ENCODE data around the gene ZFAND4. TPM values are rescaled to one million over a fixed set of nuclear protein-coding genes. Genes with fewer than 3 reads are reported as not detected.

Gene ZFAND4
- total RNA-seq, 1 experiment from 2014 or later: 18.3 TPM

DNA sequence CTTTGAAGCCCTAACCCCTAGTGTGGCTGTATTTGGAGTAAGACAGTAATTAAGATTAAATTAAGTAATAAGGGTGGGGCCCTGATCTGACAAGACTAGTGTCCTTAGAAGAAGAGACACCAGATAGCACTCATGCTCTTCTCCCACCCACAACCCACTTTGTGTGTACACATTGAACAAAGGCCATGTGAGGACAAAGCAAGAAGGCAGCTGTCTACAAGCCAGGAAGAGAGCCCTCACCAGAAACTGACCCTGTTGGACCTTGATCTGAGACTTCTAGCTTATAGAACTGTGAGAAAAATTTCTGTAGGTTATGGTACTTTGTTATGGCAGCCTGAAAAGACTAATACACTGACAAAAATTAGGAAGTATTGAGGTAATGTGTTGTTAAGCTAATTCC lies 59.8 kb downstream of the ZFAND4 start:
- Mint-ChIP-seq H3K36me3 (peaks cover 20% of the 10 kb centered on the region), H3K27me3 (ENCODE audit: low read depth) (no peaks in the 10 kb centered on the region), H3K4me1 (peaks cover 1% of the 10 kb centered on the region; the same call in 1 of the 2 replicates), H3K4me3 (no peak overlapping the region), H3K27ac (no peak overlapping the region), H3K9me3 (no peaks in the 10 kb centered on the region)
- DNase-seq (ENCODE audit: low spot score) (no peak), ATAC-seq (no peak)
- TF ChIP-seq, protein P1, sequence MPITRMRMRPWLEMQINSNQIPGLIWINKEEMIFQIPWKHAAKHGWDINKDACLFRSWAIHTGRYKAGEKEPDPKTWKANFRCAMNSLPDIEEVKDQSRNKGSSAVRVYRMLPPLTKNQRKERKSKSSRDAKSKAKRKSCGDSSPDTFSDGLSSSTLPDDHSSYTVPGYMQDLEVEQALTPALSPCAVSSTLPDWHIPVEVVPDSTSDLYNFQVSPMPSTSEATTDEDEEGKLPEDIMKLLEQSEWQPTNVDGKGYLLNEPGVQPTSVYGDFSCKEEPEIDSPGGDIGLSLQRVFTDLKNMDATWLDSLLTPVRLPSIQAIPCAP (CRISPR knock-in tag; IDR thresholded peaks at IDR 0.05): no peak
- TF ChIP-seq FOXK1 (CRISPR knock-in tag; IDR thresholded peaks at IDR 0.05) (no peak), NR1H2 (CRISPR knock-in tag; IDR thresholded peaks at IDR 0.05) (no peak), ETV6 (CRISPR knock-in tag; IDR thresholded peaks at IDR 0.05) (no peak)
- ChIA-PET POLR2A (no interaction called here), CTCF (no interaction called here)

DNA sequence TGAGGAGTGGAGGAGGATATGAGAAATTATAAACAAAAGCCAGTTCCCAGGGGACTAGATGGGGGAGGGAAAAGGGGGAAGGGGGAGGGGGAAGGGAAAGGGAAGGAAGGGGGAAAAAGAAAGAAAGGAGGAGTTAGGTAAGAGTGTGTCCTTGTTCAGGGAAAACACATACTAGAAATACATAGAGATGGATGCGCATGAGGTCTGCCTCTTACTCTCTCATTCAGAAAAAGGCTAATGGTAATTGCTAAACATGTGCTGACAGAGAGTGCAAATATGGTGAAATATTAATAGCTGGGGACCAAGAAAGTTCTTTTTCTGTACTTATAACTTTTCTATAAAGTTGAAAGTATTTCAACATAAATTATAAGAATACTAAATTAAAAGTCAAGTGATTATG lies 64.5 kb downstream of the ZFAND4 start:
- CTCF ChIA-PET: no interaction called here
- TF ChIP-seq, protein P2, sequence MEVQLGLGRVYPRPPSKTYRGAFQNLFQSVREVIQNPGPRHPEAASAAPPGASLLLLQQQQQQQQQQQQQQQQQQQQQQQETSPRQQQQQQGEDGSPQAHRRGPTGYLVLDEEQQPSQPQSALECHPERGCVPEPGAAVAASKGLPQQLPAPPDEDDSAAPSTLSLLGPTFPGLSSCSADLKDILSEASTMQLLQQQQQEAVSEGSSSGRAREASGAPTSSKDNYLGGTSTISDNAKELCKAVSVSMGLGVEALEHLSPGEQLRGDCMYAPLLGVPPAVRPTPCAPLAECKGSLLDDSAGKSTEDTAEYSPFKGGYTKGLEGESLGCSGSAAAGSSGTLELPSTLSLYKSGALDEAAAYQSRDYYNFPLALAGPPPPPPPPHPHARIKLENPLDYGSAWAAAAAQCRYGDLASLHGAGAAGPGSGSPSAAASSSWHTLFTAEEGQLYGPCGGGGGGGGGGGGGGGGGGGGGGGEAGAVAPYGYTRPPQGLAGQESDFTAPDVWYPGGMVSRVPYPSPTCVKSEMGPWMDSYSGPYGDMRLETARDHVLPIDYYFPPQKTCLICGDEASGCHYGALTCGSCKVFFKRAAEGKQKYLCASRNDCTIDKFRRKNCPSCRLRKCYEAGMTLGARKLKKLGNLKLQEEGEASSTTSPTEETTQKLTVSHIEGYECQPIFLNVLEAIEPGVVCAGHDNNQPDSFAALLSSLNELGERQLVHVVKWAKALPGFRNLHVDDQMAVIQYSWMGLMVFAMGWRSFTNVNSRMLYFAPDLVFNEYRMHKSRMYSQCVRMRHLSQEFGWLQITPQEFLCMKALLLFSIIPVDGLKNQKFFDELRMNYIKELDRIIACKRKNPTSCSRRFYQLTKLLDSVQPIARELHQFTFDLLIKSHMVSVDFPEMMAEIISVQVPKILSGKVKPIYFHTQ (CRISPR knock-in tag; IDR thresholded peaks at IDR 0.05): no peak
- TF ChIP-seq, protein P3, sequence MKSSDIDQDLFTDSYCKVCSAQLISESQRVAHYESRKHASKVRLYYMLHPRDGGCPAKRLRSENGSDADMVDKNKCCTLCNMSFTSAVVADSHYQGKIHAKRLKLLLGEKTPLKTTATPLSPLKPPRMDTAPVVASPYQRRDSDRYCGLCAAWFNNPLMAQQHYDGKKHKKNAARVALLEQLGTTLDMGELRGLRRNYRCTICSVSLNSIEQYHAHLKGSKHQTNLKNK (CRISPR knock-in tag; IDR thresholded peaks at IDR 0.05): no peak
- TF ChIP-seq FOXJ3 (CRISPR knock-in tag; IDR thresholded peaks at IDR 0.05; ENCODE audit: borderline replicate concordance) (no peak), ZNF423 (CRISPR knock-in tag; IDR thresholded peaks at IDR 0.05) (no peak), HMGA2 (CRISPR knock-in tag; IDR thresholded peaks at IDR 0.05) (no peak), ZNF416 (CRISPR knock-in tag; IDR thresholded peaks at IDR 0.05) (no peak)
- TF ChIP-seq, protein P4, sequence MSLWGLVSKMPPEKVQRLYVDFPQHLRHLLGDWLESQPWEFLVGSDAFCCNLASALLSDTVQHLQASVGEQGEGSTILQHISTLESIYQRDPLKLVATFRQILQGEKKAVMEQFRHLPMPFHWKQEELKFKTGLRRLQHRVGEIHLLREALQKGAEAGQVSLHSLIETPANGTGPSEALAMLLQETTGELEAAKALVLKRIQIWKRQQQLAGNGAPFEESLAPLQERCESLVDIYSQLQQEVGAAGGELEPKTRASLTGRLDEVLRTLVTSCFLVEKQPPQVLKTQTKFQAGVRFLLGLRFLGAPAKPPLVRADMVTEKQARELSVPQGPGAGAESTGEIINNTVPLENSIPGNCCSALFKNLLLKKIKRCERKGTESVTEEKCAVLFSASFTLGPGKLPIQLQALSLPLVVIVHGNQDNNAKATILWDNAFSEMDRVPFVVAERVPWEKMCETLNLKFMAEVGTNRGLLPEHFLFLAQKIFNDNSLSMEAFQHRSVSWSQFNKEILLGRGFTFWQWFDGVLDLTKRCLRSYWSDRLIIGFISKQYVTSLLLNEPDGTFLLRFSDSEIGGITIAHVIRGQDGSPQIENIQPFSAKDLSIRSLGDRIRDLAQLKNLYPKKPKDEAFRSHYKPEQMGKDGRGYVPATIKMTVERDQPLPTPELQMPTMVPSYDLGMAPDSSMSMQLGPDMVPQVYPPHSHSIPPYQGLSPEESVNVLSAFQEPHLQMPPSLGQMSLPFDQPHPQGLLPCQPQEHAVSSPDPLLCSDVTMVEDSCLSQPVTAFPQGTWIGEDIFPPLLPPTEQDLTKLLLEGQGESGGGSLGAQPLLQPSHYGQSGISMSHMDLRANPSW (CRISPR knock-in tag; conservative IDR thresholded peaks at IDR 0.05; ENCODE audit: low read depth): no peak
- ATAC-seq: no peak
- H3K4me3 Mint-ChIP-seq: no peak overlapping the region
- peaks cover 7% of the 10 kb centered on the region for H3K4me1 Mint-ChIP-seq
- H3K27me3 Mint-ChIP-seq (ENCODE audit: low read depth): no peaks in the 10 kb centered on the region
- peaks cover 22% of the 10 kb centered on the region for H3K36me3 Mint-ChIP-seq
- no peak for DNase-seq (ENCODE audit: low spot score)
- H3K9me3 Mint-ChIP-seq: peaks cover 3% of the 10 kb centered on the region; the same call in 1 of the 2 replicates
- POLR2A ChIA-PET: no interaction called here
- no peak overlapping the region for H3K27ac Mint-ChIP-seq

DNA sequence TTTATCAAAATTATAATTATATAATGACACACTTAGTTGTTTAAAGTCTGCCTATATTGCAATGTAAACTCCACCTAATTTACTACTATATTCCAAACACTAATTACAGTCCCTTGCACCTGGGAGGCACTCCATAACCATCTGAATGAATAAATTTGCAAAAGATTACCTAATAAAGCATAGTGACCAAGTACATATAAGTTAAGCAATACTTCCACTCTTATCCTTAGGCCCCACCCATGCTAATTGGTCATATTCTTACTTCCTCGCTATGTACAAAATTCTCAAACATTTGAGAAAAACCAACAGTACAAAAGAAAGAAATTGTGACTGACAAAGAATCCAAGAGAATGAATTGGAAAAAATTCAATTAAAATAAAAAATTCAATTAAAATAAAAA lies 65.3 kb downstream of the ZFAND4 start:
- no peak for DNase-seq (ENCODE audit: low spot score)
- TF ChIP-seq RORB (CRISPR knock-in tag; IDR thresholded peaks at IDR 0.05) (no peak), CBFB (CRISPR knock-in tag; IDR thresholded peaks at IDR 0.05; ENCODE audit: low read depth) (no peak), NFYB (CRISPR knock-in tag; conservative IDR thresholded peaks at IDR 0.05; ENCODE audit: low read depth) (no peak)
- TF ChIP-seq, protein P5, sequence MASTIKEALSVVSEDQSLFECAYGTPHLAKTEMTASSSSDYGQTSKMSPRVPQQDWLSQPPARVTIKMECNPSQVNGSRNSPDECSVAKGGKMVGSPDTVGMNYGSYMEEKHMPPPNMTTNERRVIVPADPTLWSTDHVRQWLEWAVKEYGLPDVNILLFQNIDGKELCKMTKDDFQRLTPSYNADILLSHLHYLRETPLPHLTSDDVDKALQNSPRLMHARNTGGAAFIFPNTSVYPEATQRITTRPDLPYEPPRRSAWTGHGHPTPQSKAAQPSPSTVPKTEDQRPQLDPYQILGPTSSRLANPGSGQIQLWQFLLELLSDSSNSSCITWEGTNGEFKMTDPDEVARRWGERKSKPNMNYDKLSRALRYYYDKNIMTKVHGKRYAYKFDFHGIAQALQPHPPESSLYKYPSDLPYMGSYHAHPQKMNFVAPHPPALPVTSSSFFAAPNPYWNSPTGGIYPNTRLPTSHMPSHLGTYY (CRISPR knock-in tag; IDR thresholded peaks at IDR 0.05): no peak

More for the DNA sequence above, 65.3 kb downstream of the ZFAND4 start:
- peaks cover 17% of the 10 kb centered on the region for H3K36me3 Mint-ChIP-seq
- peaks cover 7% of the 10 kb centered on the region for H3K4me1 Mint-ChIP-seq
- no peak overlapping the region for H3K4me3 Mint-ChIP-seq
- no peak overlapping the region for H3K27ac Mint-ChIP-seq
- H3K9me3 Mint-ChIP-seq: peaks cover 3% of the 10 kb centered on the region; the same call in 1 of the 2 replicates
- no peak for ATAC-seq
- H3K27me3 Mint-ChIP-seq (ENCODE audit: low read depth): peaks cover 3% of the 10 kb centered on the region; the same call in 1 of the 2 replicates
- CTCF ChIA-PET: no interaction called here
- POLR2A ChIA-PET: no interaction called here
